ENCODE measurements around the gene E2F8. TPM values are rescaled to one million over a fixed set of nuclear protein-coding genes. Genes with fewer than 3 reads are reported as not detected.

Gene E2F8
- total RNA-seq, 1 donor from 2014 or later = 6.9 TPM

DNA sequence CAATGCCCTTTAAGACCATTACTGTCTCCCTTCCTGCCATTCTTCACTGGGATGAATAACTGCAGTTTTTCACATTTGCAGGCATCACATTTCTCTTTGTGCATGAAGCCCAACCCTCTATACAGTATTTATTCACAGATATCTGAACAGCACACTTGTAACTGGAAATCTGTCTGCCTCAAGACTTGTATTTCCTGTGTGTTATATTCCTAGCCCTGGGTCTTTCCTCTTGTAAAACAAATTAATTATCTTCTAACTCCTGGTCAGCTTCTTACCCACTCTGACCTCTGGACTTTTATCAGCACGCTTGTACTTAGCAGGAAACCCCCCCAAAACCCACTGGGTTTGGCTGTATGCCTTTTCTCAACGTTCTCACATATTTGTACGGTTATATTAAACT, 41.0 kb downstream of the E2F8 start:
- DNase-seq (ENCODE audit: low read depth) = no peak
- TF ChIP-seq, protein P1, sequence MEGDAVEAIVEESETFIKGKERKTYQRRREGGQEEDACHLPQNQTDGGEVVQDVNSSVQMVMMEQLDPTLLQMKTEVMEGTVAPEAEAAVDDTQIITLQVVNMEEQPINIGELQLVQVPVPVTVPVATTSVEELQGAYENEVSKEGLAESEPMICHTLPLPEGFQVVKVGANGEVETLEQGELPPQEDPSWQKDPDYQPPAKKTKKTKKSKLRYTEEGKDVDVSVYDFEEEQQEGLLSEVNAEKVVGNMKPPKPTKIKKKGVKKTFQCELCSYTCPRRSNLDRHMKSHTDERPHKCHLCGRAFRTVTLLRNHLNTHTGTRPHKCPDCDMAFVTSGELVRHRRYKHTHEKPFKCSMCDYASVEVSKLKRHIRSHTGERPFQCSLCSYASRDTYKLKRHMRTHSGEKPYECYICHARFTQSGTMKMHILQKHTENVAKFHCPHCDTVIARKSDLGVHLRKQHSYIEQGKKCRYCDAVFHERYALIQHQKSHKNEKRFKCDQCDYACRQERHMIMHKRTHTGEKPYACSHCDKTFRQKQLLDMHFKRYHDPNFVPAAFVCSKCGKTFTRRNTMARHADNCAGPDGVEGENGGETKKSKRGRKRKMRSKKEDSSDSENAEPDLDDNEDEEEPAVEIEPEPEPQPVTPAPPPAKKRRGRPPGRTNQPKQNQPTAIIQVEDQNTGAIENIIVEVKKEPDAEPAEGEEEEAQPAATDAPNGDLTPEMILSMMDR (conservative IDR thresholded peaks at IDR 0.05; ENCODE audit: low read depth, low read length) = no peak
- no peak overlapping the region for H3K4me3 ChIP-seq (ENCODE audit: low read depth, low read length)

DNA sequence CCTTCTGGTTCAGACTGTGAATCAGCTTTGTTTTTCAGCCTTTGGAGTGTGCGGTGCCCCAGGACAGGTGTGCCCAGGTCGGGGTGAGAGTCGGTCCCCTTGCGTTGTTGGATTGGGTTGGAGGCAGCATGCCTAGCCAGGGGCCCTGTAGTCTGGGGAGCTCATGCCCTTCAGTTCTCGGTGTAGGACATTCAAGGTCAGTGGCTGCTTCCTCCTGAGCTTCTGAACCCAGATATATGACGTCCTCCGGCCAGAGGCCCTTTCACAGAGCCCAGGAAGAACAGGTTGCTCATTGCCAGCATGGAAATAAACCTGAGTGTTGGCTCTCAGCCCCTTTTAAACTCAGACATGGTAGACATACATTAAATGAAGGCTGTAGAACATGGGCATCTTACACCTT, 41.7 kb downstream of the E2F8 start:
- no peak overlapping the region for H3K4me3 ChIP-seq (ENCODE audit: low read depth, low read length)
- no peak for DNase-seq (ENCODE audit: low read depth)
- TF ChIP-seq, protein P1 (conservative IDR thresholded peaks at IDR 0.05; ENCODE audit: low read depth, low read length) = no peak

DNA sequence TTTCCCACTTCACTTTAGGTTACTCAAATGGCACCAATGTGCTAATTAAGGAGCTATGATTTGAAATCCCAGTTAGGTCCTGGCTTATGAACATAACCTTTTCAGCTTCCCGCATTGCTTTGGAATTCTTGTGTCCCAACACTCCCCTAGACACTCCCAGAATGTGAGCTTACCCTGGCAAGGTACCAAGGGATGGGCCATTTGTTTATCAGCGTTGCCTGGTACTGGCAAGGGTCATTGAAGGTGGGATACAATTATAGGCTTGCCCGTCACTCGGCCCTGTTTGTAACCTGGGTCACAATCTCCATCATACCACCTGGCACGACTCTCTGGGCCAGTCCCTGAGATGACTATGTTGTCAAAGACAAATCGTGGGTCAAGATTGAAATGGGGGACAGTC, 44.3 kb downstream of the E2F8 start:
- DNase-seq (ENCODE audit: low read depth) = no peak
- H3K4me3 ChIP-seq (ENCODE audit: low read depth, low read length) = no peak overlapping the region
- TF ChIP-seq, protein P1 (conservative IDR thresholded peaks at IDR 0.05; ENCODE audit: low read depth, low read length) = no peak

DNA sequence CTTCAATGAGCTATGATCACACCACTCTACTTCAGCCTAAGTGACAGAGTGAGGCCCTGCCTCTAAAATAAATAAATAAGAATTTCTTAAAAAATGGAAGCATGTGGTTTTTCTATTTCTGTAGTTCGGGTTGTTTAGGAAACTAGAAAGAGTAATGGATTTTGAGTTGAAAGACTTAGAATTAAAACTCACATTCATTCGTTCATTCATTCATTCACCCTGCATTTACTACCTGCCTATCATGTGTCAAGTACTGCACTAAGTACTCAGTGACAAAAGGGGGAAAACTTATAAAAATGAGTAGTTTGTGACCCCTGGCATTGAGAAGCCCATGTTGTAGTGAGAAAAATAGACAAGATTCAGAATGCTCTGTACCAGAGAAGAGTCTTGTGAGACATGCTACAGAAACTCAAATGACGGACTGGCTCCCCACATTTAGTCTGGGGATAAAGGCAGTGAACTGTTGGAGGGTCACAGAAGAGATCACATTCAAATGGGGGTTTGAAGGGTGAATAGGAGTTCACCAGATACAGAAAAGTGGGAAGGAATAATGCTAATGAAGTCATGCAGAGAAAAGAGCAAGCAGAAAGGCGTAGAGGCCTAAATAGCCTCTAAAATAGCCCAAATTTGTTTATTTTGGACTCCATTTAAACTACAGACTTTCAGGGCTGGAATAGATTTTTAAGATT, 46.0 kb downstream of the E2F8 start:
- TF ChIP-seq, protein P1 (conservative IDR thresholded peaks at IDR 0.05; ENCODE audit: low read depth, low read length) = no peak
- no peak for DNase-seq (ENCODE audit: low read depth)
- no peak overlapping the region for H3K4me3 ChIP-seq (ENCODE audit: low read depth, low read length)

DNA sequence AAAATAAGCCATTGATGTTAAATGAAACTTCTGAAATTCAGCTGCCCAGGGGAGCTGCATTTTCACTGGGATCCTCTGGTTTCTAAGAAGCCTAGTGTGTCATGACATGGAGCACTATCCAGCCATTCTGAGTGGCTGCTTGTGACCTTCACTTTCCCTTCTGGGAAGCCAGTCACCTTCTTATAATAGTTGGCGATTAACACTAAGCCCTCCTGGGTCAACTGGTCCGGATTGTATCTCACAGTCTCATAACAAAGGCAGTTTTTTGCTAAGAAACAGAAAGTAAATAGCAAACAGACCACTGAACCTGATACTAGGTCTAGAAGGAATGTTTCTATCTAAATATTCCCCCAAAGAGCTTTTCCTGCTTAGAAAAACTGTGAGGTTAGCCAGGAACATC, 46.8 kb downstream of the E2F8 start:
- TF ChIP-seq, protein P1 (conservative IDR thresholded peaks at IDR 0.05; ENCODE audit: low read depth, low read length) = no peak
- no peak for DNase-seq (ENCODE audit: low read depth)
- H3K4me3 ChIP-seq (ENCODE audit: low read depth, low read length) = no peak overlapping the region

DNA sequence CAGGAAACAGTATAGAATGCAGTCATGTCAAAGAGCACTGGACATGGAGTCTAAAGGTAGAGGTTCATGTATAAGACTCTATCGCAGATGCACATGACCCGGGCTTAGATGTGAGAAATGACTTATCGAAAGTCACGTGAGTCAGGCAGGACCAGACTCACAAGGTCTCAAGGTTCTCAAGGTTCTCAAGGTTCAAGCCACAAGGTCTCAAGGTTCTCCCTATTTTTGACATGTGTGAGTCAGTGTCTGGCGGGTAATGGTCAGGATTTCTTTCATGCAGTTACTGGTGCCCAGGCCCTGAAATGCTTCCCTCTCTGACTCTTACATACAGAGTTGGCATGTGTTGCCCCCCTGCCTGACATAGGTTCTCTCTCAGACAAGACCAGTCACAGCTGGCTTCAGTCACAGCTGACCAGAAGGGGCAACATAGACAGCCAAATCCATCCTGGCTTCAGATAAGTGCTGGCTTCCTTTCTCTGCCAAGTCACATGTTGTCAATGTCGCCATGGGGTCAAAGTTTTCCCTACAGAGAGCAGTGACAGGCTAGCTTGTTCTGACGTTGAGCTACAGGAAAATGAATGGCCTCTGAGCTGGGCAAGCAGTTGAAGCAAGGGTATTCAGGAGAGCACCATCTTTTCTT, 49.1 kb downstream of the E2F8 start:
- H3K4me3 ChIP-seq (ENCODE audit: low read depth, low read length) = no peak overlapping the region
- DNase-seq (ENCODE audit: low read depth) = no peak
- TF ChIP-seq, protein P1 (conservative IDR thresholded peaks at IDR 0.05; ENCODE audit: low read depth, low read length) = no peak

DNA sequence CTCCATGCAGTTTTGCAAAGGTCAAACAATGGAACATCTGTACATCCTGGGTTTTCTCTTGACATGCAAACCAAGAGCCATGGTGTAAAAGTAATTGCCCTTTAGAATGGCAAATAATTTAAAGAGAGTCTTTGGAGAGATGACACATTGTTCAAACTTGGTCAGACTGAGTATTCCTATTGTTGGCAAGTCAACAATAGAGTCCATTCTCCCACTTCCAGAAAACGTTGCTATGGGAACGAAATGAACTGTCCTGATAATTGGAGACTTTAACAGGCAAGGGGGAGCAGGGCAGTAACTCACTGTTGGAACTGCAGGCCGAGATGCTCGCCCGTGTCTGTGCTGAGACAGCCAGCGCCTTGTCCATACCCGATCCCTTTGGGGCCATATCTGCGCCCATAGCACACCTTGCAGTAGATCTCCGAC, 52.9 kb downstream of the E2F8 start:
- TF ChIP-seq, protein P1 (conservative IDR thresholded peaks at IDR 0.05; ENCODE audit: low read depth, low read length) = no peak
- H3K4me3 ChIP-seq (ENCODE audit: low read depth, low read length) = no peak overlapping the region
- no peak for DNase-seq (ENCODE audit: low read depth)
